ENCODE measurements around the gene GNG14. TPM values are rescaled to one million over a fixed set of nuclear protein-coding genes. Genes with fewer than 3 reads are reported as not detected.

The GNG14 gene
- total and polyA plus RNA-seq, 10 of the 15 experiments (the other 5 are each of a cell fraction or from before 2014, with no cell fraction given): not detected

- no peak for TF ChIP-seq SMAD1 (IDR thresholded peaks at IDR 0.05; ENCODE audit: low read depth, partially characterized antibody)
- TF ChIP-seq ATF7 (IDR thresholded peaks at IDR 0.05; ENCODE audit: low read depth): peak; percentile 51; the same call in 1 of the 2 replicates
- peak; percentile 15 for TF ChIP-seq E4F1 (IDR thresholded peaks at IDR 0.05; ENCODE audit: borderline replicate concordance, partially characterized antibody)
- no peak for TF ChIP-seq JUND (IDR thresholded peaks at IDR 0.05; ENCODE audit: low read depth, low read length)
- peak; percentile 83 for TF ChIP-seq USF2 (IDR thresholded peaks at IDR 0.05; ENCODE audit: borderline replicate concordance, low read depth, low read length)
- no peak; the same call in 1 of the 2 replicates for TF ChIP-seq POLR2AphosphoS2 (IDR thresholded peaks at IDR 0.05; ENCODE audit: low read depth, low read length)
- TF ChIP-seq CBX5 (IDR thresholded peaks at IDR 0.05; ENCODE audit: low read depth): 0 out of 2 replicates have a peak, but pooled peaks have one; percentile 64
- peak; percentile 88 for TF ChIP-seq PRDM15 (CRISPR knock-in tag; IDR thresholded peaks at IDR 0.05)
- TF ChIP-seq ATF3 (IDR thresholded peaks at IDR 0.05; ENCODE audit: borderline replicate concordance, extremely low read depth, low read depth, low read length): peak; percentile 67; the same call in 1 of the 2 replicates
- no peak for TF ChIP-seq WRNIP1 (IDR thresholded peaks at IDR 0.05; ENCODE audit: borderline replicate concordance, low read depth, low read length)
- TF ChIP-seq RELA (IDR thresholded peaks at IDR 0.05; ENCODE audit: borderline replicate concordance, partially characterized antibody): no peak
- TF ChIP-seq MYB (IDR thresholded peaks at IDR 0.05; ENCODE audit: borderline replicate concordance, low read depth, low read length): no peak
- peak; percentile 59; the same call in 1 of the 2 replicates for TF ChIP-seq NFYB (IDR thresholded peaks at IDR 0.05; ENCODE audit: insufficient read depth, low read depth, low read length)
- TF ChIP-seq ZBTB4 (CRISPR knock-in tag; IDR thresholded peaks at IDR 0.05): peak; percentile 89
- TF ChIP-seq MYC (IDR thresholded peaks at IDR 0.05; ENCODE audit: insufficient read depth, insufficient read length, insufficient replicate concordance, low read length, severe bottlenecking): no peak
Observed at GRCh38 chr19:12681074-12681987, 6.5 kb upstream of the GNG14 start, which contains the start of gene DHPS (continued).
